Measurements from ENCODE around the gene SLC25A38.

Gene SLC25A38

DNA sequence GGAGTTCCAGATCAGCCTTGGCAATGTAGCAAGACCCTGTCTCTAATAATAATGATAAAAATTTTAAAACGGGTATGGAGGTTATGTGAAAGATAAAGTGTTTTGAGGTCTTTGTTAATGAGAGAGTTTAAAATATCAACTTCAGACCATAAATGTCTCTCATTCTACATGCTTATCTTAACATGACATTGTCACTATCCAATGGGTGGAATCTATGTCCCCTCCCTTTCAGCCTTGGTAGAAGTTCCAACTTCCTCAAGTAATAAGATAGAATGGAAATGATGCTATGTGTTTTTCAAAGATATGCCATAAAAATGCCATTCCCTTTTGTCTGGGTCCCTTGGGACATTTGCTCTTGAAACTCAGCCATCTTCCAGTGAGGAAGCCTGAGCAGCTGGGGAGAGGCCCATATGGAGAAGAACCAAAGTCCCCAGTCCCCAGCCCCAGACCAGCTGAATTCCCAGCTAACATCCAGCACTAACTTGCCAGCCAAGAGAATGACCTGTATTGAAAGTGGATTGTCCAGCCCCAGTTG, 40.3 kb downstream of the SLC25A38 start:
- TF ChIP-seq, protein P1, sequence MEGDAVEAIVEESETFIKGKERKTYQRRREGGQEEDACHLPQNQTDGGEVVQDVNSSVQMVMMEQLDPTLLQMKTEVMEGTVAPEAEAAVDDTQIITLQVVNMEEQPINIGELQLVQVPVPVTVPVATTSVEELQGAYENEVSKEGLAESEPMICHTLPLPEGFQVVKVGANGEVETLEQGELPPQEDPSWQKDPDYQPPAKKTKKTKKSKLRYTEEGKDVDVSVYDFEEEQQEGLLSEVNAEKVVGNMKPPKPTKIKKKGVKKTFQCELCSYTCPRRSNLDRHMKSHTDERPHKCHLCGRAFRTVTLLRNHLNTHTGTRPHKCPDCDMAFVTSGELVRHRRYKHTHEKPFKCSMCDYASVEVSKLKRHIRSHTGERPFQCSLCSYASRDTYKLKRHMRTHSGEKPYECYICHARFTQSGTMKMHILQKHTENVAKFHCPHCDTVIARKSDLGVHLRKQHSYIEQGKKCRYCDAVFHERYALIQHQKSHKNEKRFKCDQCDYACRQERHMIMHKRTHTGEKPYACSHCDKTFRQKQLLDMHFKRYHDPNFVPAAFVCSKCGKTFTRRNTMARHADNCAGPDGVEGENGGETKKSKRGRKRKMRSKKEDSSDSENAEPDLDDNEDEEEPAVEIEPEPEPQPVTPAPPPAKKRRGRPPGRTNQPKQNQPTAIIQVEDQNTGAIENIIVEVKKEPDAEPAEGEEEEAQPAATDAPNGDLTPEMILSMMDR (conservative IDR thresholded peaks at IDR 0.05; ENCODE audit: control insufficient read depth, insufficient read depth, low read depth, low read length): no peak
- no peak for DNase-seq (ENCODE audit: low read depth)
- no peak overlapping the region for H3K4me3 ChIP-seq (ENCODE audit: control insufficient read depth, low read depth, low read length)

DNA sequence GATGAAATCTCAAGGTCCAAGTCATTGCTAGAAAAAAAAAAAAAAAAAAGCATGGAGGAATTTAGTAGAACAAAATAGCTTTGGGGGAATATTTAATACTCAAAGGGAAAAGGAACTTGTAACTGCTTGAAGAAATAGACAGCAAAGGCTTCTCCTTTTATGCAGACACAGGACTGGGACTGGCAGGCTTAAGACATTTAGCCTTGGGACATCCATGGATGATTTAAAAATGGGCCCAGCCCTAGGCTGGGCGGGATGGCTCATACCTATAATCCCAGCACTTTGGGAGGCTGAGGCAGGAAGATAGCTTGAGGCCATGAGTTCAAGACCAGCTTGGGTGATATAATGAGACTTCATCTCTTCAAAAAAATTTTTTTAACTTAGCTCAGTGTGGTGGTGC, 43.1 kb downstream of the SLC25A38 start:
- no peak for DNase-seq (ENCODE audit: low read depth)
- no peak overlapping the region for H3K4me3 ChIP-seq (ENCODE audit: control insufficient read depth, low read depth, low read length)
- TF ChIP-seq, protein P1 (conservative IDR thresholded peaks at IDR 0.05; ENCODE audit: control insufficient read depth, insufficient read depth, low read depth, low read length): no peak

DNA sequence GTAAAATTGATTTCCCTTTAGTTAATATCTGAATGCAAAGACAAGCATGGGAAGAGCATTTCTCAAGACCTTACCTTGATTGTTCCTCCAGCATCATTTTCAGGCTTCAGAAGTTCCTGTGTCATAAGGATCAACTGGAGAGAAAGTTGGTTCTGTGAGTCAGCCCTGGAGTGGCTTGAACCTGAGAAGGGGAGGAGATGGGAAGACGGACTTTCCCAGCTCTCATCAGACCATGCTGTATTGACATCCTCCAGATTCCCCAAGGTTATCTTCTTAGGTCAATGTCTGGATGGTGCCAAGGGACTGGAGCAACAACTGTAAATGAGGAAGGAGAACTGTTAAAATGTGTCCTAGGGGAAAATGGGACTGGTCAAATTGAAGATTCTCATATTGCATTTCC, 44.3 kb downstream of the SLC25A38 start:
- TF ChIP-seq, protein P1 (conservative IDR thresholded peaks at IDR 0.05; ENCODE audit: control insufficient read depth, insufficient read depth, low read depth, low read length): no peak
- DNase-seq (ENCODE audit: low read depth): no peak
- no peak overlapping the region for H3K4me3 ChIP-seq (ENCODE audit: control insufficient read depth, low read depth, low read length)

DNA sequence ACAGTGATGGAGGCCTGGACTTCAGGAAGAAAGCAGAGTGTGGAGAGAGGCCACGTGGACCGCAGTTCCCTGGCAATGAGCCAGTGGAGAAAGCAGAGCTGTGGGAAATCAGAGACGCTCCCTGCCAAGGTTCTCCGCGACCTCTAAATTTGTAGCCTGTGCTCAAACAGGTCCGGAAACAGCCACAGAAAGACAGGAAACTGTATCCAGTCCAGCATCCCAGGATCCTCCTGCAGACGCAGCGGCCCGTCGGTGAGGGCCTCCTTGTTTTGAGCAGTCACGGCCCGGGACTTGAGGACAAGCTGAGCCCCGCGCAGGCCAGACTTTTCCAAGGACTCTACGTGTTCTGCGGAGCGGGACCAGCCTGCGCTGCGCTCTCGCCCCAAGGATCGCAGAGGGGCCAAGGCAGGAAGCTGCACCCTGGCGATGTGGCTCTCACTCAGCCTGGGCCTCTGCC, 45.6 kb downstream of the SLC25A38 start:
- no peak for DNase-seq (ENCODE audit: low read depth)
- TF ChIP-seq, protein P1 (conservative IDR thresholded peaks at IDR 0.05; ENCODE audit: control insufficient read depth, insufficient read depth, low read depth, low read length): no peak

DNA sequence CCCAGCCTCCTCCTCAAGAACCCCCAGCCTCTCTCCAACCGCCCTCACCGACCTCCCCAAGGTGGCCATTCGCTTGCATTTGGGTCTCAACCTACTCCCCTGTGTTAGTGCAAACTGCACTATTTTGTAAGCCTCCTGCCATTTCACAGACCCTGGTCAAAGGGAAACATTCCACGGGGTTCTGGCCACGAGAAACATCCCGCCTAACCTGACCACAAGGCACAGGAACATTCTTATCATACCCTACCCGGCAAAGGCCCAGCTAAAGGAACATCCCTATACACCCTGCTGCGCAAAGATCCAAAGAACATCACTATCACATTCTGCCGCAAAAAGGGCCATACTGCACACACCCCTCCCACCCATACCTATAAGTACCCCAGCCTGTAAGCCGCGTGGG, 46.3 kb downstream of the SLC25A38 start:
- no peak overlapping the region for H3K4me3 ChIP-seq (ENCODE audit: control insufficient read depth, low read depth, low read length)
- TF ChIP-seq, protein P1 (conservative IDR thresholded peaks at IDR 0.05; ENCODE audit: control insufficient read depth, insufficient read depth, low read depth, low read length): no peak
- DNase-seq (ENCODE audit: low read depth): no peak

More for the DNA sequence above, 45.6 kb downstream of the SLC25A38 start:
- H3K4me3 ChIP-seq (ENCODE audit: control insufficient read depth, low read depth, low read length): no peak overlapping the region

DNA sequence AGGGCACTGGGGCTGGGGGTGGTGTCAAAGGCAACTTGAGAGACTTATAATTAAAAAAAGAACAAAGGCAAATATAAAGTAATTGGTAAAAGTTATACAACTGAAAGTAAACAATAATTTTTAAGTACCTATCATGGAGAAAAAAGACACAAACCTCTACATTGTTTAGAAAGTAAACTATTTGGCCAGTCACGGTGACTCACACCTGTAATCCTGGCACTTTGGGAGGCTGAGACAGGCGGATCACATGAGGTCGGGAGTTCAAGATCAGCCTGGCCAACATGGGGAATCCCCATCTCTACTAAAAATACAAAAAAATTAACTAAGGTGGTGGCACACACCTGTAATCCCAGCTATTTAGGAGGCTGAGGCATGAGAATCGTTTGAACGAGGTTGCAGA, 49.2 kb downstream of the SLC25A38 start:
- H3K4me3 ChIP-seq (ENCODE audit: control insufficient read depth, low read depth, low read length): no peak overlapping the region
- TF ChIP-seq, protein P1 (conservative IDR thresholded peaks at IDR 0.05; ENCODE audit: control insufficient read depth, insufficient read depth, low read depth, low read length): no peak
- DNase-seq (ENCODE audit: low read depth): no peak

DNA sequence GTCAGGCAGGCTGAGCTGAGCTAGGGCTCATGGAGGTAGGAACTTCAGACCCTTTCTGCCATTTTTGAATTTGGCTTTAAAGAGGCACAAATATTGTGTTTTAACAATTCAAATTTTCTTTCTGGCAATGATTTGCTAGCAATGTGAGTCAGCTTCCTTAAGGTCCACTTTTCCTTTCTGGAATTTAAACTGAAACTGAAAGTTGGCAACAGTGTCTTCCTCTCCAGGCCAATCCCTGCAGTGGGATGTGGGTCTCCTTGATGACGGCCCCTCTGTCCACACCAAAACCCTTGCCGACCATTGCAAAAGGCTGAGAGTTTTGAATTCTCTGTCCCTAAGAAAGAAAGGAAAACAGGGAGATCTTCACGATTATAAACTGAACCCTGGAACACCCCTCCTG, 50.5 kb downstream of the SLC25A38 start:
- H3K4me3 ChIP-seq (ENCODE audit: control insufficient read depth, low read depth, low read length): no peak overlapping the region
- TF ChIP-seq, protein P1 (conservative IDR thresholded peaks at IDR 0.05; ENCODE audit: control insufficient read depth, insufficient read depth, low read depth, low read length): no peak
- DNase-seq (ENCODE audit: low read depth): peak; percentile 72
